NCI-H345 (cell line): ENCODE data around the gene MXD4.
"Not testable (repeated sequence)": the region's sequence is repeated elsewhere in the genome, so short reads cannot be mapped to it uniquely, and the experiment has no call there.

ENCODE experiments used
- DNase-seq: peaks from one replicate; lab custom pipeline; 2025; lab: John Stamatoyannopoulos, UW

MXD4 gene

DNA sequence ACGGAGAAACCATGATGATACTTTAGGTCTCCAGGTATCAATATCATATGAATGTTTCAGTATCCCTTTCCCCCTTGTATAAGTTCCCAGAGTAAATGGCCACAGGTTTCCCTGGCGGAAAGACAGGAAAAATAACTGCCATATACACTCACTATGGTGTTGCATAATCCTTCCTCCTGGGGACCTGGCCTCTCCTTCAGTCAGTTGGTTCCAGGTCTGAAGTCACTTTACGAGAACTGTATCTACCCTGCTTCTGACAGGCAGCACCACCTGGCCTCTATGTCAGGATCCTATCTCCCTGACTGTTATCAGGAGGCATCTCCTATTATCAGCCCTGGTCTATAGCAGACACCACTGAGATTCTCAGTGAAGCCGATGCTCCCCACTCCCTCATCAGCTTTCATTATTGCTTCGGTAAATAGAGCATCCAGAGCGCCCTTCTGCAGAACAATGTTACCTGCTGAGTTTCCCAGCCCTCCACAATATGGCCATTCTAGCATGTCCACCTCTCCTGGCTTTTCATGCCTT is 42.6 kb downstream of the MXD4 start:
- no peak for DNase-seq

DNA sequence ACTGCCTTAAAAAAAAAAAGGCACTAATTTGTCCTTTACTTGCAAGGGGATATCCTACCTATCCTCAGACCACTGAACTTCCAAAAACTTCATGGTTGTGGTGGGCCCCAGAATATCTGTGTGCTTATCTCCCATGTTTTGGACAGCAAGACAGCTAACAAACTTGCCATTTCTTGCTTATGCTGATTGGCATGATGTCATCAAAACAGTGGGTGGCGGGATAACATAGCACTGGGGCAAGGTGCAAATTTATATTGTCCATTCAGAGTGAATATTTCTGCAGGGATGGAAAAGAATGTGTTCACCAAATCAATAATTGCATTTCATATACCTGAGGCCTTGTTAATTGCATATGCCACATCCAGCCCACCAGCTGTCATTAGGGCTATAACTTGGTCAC is 43.5 kb downstream of the MXD4 start:
- no peak for DNase-seq

DNA sequence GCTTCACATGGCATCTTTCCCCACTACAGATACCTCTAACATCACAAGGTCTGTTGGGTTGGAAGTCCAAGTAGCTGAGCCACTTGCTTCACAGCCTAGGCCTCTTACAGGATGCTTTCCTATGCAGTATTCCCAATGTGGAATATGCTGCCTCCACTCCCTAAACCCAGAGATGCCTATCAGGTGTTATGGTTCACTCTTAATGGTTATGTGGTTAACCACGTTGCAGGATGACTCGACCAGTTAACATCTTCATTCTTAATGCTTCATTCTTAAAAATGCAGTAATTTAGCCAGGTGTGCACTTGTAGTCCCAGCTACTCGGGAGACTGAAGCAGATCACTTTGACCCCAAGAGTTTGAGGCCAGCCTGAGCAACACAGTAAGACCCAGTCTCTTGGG is 44.2 kb downstream of the MXD4 start:
- DNase-seq: no peak

DNA sequence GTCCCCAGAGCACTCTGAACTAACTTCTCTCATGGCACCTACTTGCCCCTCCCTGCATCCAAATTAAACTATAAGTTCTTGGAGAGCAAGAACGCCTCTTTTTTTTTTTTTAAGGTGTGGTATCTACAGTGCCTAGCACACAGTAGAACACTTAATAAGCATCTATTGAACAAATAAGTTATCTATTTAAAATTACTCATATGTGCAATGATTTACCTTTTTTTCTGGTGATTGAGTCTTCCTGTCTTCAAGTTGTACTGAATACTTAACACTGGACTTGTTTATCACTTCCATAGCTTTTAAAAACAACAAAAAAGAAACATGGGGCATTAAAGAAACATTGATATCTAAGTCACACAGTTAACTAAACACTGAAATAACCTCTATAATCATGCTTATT is 49.1 kb downstream of the MXD4 start:
- no peak for DNase-seq

DNA sequence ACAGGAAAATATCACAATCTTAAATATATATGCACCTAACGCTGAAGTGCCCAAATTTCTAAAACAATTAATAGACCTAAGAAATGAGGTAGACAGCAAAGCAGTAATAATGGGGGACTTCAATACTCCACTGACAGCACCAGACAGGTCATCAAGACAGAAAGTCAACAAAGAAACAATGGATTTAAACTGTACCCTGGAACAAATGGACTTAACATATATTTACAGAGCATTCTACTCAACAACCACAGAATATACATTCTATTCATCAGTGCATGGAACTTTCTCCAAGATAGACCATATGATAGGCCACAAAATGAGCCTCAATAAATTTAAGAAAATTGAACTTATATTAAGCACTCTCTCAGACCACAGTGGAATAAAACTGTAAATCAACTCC is 59.1 kb downstream of the MXD4 start:
- not testable (repeated sequence) for DNase-seq
